Activated T-helper 1 cell treated with anti-CD3 and anti-CD28 coated beads, Interleukin-12 subunit alpha, Interleukin-12 subunit beta, Interleukin-2, Interleukin-4 antibody, amounts not matched to agents 30 ng/mL and 10 ng/mL and 1 ng/mL, durations not matched to agents 14 hours and 24 hours and 36 hours (primary cell): Measurements from ENCODE around the gene COA6. TPM values are rescaled to one million over a fixed set of nuclear protein-coding genes. Genes with fewer than 3 reads are reported as not detected.

ENCODE experiments used
- DNase-seq: peaks from one replicate; pipeline ENCODE4 v3.0.0; 2021; ENCODE audit warnings: low spot score
- H3K27ac Mint-ChIP-seq: one replicate; pipeline ENCODE4 v1.8.0; 2021; ENCODE audit warnings: mild to moderate bottlenecking, mixed read lengths
- H3K27me3 Mint-ChIP-seq: one replicate; pipeline ENCODE4 v1.8.0; 2022; ENCODE audit warnings: mild to moderate bottlenecking, moderate library complexity, mixed read lengths; ENCODE audit not compliant: insufficient read depth
- H3K36me3 Mint-ChIP-seq: one replicate; pipeline ENCODE4 v1.8.0; 2021; ENCODE audit warnings: low read depth, mixed read lengths
- H3K4me1 Mint-ChIP-seq: one replicate; pipeline ENCODE4 v1.8.0; 2021; ENCODE audit warnings: low read depth, mixed read lengths
- H3K4me3 Mint-ChIP-seq: one replicate; pipeline ENCODE4 v1.8.0; 2021; ENCODE audit warnings: mild to moderate bottlenecking, moderate library complexity, mixed read lengths
- H3K9me3 Mint-ChIP-seq: one replicate; pipeline ENCODE4 v1.8.0; 2021; ENCODE audit warnings: mixed read lengths
- intact Hi-C: fragments of 100-400 bp; cut with micrococcal nuclease; formaldehyde crosslinking; loops from one replicate; pipeline ENCODE4 v1.15.1; 2024
- total RNA-seq: library from RNA; stranded (reverse); gene quantifications from 2 replicates; pipeline ENCODE4 v1.2.3, GENCODE V29; 2022

COA6 gene
- 57.2 and 66.9 TPM in 2 replicates for total RNA-seq

- intact Hi-C loops, result loop anchor here (1.0 to 10.0 kb wide), 14 partner anchors 16 to 1911 kb away; partner anchors contain the start of genes ARID4B, B3GALNT2, ERO1B and GGPS1
- H3K27ac Mint-ChIP-seq, result peak within 1 kb of the TSS; percentile 96
- H3K36me3 Mint-ChIP-seq, result peaks cover 24% of the 10 kb centered on the region
- peak within 1 kb of the TSS; percentile 97 for H3K4me3 Mint-ChIP-seq
- DNase-seq, result peak; percentile 85
- peaks cover 57% of the 10 kb centered on the region for H3K4me1 Mint-ChIP-seq
- H3K9me3 Mint-ChIP-seq, result no peaks in the 10 kb centered on the region
- peaks cover 2% of the 10 kb centered on the region for H3K27me3 Mint-ChIP-seq
Measured at GRCh38 chr1:234373064-234373958, at the start of gene COA6. Gene COA6 (plus strand): TSS chr1:234373456. CDS start chr1:234373467, 11 bp downstream.

- Mint-ChIP-seq H3K4me1 (peaks cover 34% of the 10 kb centered on the region), H3K27me3 (peaks cover 16% of the 10 kb centered on the region), H3K9me3 (no peaks in the 10 kb centered on the region), H3K4me3 (no peak overlapping the region), H3K36me3 (peaks cover 2% of the 10 kb centered on the region), H3K27ac (no peak overlapping the region)
- DNase-seq, result no peak
- intact Hi-C loops, result no loop called here
Measured at GRCh38 chr1:234324821-234325220, 48.4 kb upstream of the COA6 start.

GRCh38 chr1:234325878-234326496 is 47.3 kb upstream of the COA6 start:
- H3K4me1 Mint-ChIP-seq, result peaks cover 34% of the 10 kb centered on the region
- H3K27ac Mint-ChIP-seq, result peak overlapping the region; percentile 33
- peaks cover 2% of the 10 kb centered on the region for H3K36me3 Mint-ChIP-seq
- no peaks in the 10 kb centered on the region for H3K9me3 Mint-ChIP-seq
- DNase-seq, result no peak
- H3K4me3 Mint-ChIP-seq, result peak overlapping the region; percentile 60
- peaks cover 20% of the 10 kb centered on the region for H3K27me3 Mint-ChIP-seq
- intact Hi-C loops, result loop anchor here (1.0 kb wide), 6 partner anchors 16 to 212 kb away; partner anchors contain the start of gene COA6

GRCh38 chr1:234326497-234327366 is 46.5 kb upstream of the COA6 start:
- H3K27ac Mint-ChIP-seq, result peak overlapping the region; percentile 33
- peaks cover 34% of the 10 kb centered on the region for H3K4me1 Mint-ChIP-seq
- peaks cover 2% of the 10 kb centered on the region for H3K36me3 Mint-ChIP-seq
- DNase-seq, result peak; percentile 53
- H3K4me3 Mint-ChIP-seq, result peak overlapping the region; percentile 60
- H3K27me3 Mint-ChIP-seq, result peaks cover 25% of the 10 kb centered on the region
- no peaks in the 10 kb centered on the region for H3K9me3 Mint-ChIP-seq
- intact Hi-C loops, result loop anchor here (1.0 kb wide), 6 partner anchors 16 to 212 kb away; partner anchors contain the start of gene COA6

GRCh38 chr1:234327577-234328164 is 45.6 kb upstream of the COA6 start:
- DNase-seq, result no peak
- intact Hi-C loops, result no loop called here
- H3K4me1 Mint-ChIP-seq, result peaks cover 29% of the 10 kb centered on the region
- H3K27ac Mint-ChIP-seq, result no peak overlapping the region
- H3K27me3 Mint-ChIP-seq, result peaks cover 33% of the 10 kb centered on the region
- no peaks in the 10 kb centered on the region for H3K9me3 Mint-ChIP-seq
- H3K36me3 Mint-ChIP-seq, result peaks cover 2% of the 10 kb centered on the region
- no peak overlapping the region for H3K4me3 Mint-ChIP-seq

GRCh38 chr1:234330843-234331215 is 42.4 kb upstream of the COA6 start:
- Mint-ChIP-seq H3K27ac (no peak overlapping the region), H3K9me3 (peaks cover under 1% of the 10 kb centered on the region), H3K27me3 (peaks cover 26% of the 10 kb centered on the region)

GRCh38 chr1:234331507-234331906 is 41.7 kb upstream of the COA6 start:
- Mint-ChIP-seq H3K4me1 (peaks cover 5% of the 10 kb centered on the region), H3K27ac (no peak overlapping the region), H3K27me3 (peaks cover 23% of the 10 kb centered on the region), H3K36me3 (no peaks in the 10 kb centered on the region), H3K4me3 (no peak overlapping the region), H3K9me3 (peaks cover 8% of the 10 kb centered on the region)
- intact Hi-C loops, result no loop called here
- no peak for DNase-seq

More at GRCh38 chr1:234330843-234331215, 42.4 kb upstream of the COA6 start:
- intact Hi-C loops, result no loop called here
- no peak for DNase-seq
- peaks cover 11% of the 10 kb centered on the region for H3K4me1 Mint-ChIP-seq
- H3K36me3 Mint-ChIP-seq, result no peaks in the 10 kb centered on the region
- H3K4me3 Mint-ChIP-seq, result no peak overlapping the region

GRCh38 chr1:234336359-234336758 is 36.9 kb upstream of the COA6 start:
- Mint-ChIP-seq H3K27me3 (peaks cover 31% of the 10 kb centered on the region), H3K4me3 (no peak overlapping the region), H3K9me3 (peaks cover 20% of the 10 kb centered on the region), H3K27ac (no peak overlapping the region), H3K36me3 (no peaks in the 10 kb centered on the region), H3K4me1 (no peaks in the 10 kb centered on the region)
- intact Hi-C loops, result no loop called here
- no peak for DNase-seq

GRCh38 chr1:234337233-234337632 is 36.0 kb upstream of the COA6 start:
- peaks cover 20% of the 10 kb centered on the region for H3K9me3 Mint-ChIP-seq
- no peaks in the 10 kb centered on the region for H3K4me1 Mint-ChIP-seq
- H3K4me3 Mint-ChIP-seq, result no peak overlapping the region

GRCh38 chr1:234340528-234340927 is 32.7 kb upstream of the COA6 start:
- H3K27ac Mint-ChIP-seq, result no peak overlapping the region
- H3K9me3 Mint-ChIP-seq, result peaks cover 20% of the 10 kb centered on the region
- H3K4me1 Mint-ChIP-seq, result no peaks in the 10 kb centered on the region
- no peak for DNase-seq
- intact Hi-C loops, result no loop called here
- peaks cover 25% of the 10 kb centered on the region for H3K27me3 Mint-ChIP-seq
- no peak overlapping the region for H3K4me3 Mint-ChIP-seq
- no peaks in the 10 kb centered on the region for H3K36me3 Mint-ChIP-seq

More at GRCh38 chr1:234337233-234337632, 36.0 kb upstream of the COA6 start:
- Mint-ChIP-seq H3K27me3 (peaks cover 28% of the 10 kb centered on the region), H3K36me3 (no peaks in the 10 kb centered on the region), H3K27ac (no peak overlapping the region)
- no peak for DNase-seq
- intact Hi-C loops, result no loop called here

GRCh38 chr1:234342774-234343173 is 30.5 kb upstream of the COA6 start:
- Mint-ChIP-seq H3K36me3 (no peaks in the 10 kb centered on the region), H3K27me3 (peaks cover 17% of the 10 kb centered on the region), H3K4me1 (no peaks in the 10 kb centered on the region), H3K27ac (no peak overlapping the region), H3K4me3 (no peak overlapping the region), H3K9me3 (peaks cover 3% of the 10 kb centered on the region)
- intact Hi-C loops, result no loop called here
- DNase-seq, result no peak

- H3K9me3 Mint-ChIP-seq, result peaks cover under 1% of the 10 kb centered on the region
- H3K27me3 Mint-ChIP-seq, result peaks cover 23% of the 10 kb centered on the region
- no peaks in the 10 kb centered on the region for H3K36me3 Mint-ChIP-seq
- H3K4me1 Mint-ChIP-seq, result no peaks in the 10 kb centered on the region
- no peak for DNase-seq
- intact Hi-C loops, result no loop called here
- H3K27ac Mint-ChIP-seq, result no peak overlapping the region
- no peak overlapping the region for H3K4me3 Mint-ChIP-seq
Measured at GRCh38 chr1:234345237-234345636, 28.0 kb upstream of the COA6 start.
